Fibroblast of the conjunctiva (primary cell): ENCODE measurements around the gene GK2.

Source experiments
- DNase-seq: peaks from one replicate; pipeline ENCODE4 v3.0.0-alpha.2; 2010; ENCODE audit warnings: low read depth

Gene GK2

GRCh38 chr4:79385641-79386040, 22.4 kb downstream of the GK2 start:
- DNase-seq: no peak

GRCh38 chr4:79381161-79381560, 26.9 kb downstream of the GK2 start:
- no peak for DNase-seq

DNA sequence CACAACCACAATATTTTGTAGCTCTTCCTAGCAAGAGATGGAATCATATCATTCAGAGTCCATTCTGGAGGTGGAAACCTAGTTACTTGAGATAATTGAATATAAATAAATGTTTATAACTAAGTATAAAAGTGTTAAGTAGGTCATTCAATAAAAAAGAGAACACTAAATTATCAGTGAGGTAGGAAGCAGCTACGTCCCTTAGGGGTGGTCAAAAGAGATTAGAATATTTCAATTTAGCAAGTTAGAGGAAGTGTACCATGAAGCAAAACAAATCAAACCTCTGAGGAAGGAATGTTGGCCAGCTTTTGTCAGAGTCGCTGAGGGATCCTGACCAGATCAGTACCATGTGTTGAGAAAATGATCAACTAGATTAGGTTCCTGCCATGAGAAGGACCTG, 38.0 kb downstream of the GK2 start:
- DNase-seq: no peak

- DNase-seq: no peak
Measured at GRCh38 chr4:79367096-79367495, 40.9 kb downstream of the GK2 start.

DNA sequence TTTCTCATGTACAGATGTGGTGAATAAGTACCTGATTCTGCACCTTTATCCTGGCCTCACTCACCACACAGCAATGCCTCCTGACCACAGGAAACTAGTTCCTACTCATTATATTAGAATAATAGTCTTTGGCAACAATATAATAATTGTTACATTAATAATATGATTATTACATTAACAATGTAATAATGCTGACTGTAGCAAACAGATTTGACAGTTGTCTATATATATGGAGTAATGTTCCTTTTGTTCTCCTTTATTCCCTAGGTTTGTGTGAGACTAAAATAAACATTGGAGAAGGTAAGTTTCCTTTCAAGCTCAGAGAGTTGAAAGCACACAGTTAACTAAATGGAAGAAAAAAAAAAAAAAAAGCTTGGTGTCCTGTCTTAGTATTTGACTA, 41.6 kb downstream of the GK2 start:
- DNase-seq: no peak

GRCh38 chr4:79364061-79364460, 44.0 kb downstream of the GK2 start:
- DNase-seq: no peak

- no peak for DNase-seq
Measured at GRCh38 chr4:79362626-79363025, 45.4 kb downstream of the GK2 start.

DNA sequence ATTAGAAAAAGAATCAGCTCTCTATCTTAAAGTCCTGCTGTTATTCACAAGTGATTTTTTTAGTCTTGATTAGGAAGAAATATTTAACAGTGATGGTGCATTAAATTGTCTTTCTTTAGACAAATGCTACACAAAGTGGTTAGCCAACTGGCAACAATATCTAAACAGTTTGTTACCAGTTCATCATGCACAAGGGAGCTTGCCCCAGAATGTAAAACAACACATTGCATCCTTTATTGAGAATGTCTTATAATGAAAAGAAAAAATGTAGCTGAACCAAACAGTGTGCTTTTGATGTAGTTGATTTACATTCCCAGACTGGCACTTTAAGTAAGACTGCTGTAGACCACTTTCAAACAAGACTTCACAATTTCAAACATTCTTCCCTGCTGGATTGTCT, 48.0 kb downstream of the GK2 start:
- no peak for DNase-seq

DNA sequence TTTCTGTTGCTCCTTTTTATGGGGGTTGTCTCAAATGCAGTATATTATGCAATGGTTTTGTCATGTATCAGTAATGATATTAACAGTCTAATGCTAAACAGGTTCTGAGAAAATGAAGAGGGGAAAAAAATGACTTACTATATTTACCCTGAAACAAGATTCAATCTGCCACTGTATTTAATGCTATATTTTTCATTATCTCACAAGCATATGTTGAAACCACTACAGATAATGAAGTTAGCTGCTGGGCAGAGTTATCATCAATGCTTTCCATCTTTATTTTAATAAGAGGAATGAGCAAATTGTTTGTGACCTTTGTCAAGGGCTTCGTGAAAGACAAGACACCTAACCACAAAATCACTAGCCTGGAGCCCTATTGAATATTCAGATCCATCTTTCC, 49.6 kb downstream of the GK2 start:
- no peak for DNase-seq

DNA sequence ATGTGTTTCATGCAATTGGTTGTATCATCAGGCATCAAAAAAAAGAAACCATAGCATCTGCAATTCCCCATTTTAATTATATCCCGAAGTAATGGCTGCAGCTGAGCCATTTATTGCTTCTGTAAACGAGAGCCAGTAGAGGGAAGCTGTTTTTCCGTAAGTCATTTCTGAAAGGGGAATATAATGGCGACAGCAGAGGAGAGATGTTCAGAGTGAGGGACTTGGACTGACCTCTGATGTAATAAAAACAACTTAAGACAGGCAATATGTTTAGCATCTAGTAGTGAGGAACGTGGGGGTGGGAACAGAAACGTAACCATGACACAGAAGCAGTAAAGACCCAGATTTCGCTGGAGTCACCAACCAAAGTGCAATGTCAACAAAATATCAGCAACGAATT, 50.7 kb downstream of the GK2 start:
- no peak for DNase-seq
